Uterus (tissue), 2 donors: ENCODE results near the gene ZNF438.

ENCODE experiments used
- CTCF ChIP-seq, 4 experiments: fragments of 200-600 bp in 2 of 4; fragments of 450-650 bp in 2 of 4; sonication (generic) in 2 of 4; IDR thresholded peaks; one replicate each; pipeline ENCODE4 v1.5.1; 2016 to 2019; ENCODE audit warnings: antibody characterized with exemption in 4 of 4, mild to moderate bottlenecking in 2 of 4, moderate library complexity in 1 of 4
- POLR2A ChIP-seq, 2 donors: fragments of 450-650 bp; IDR thresholded peaks; one replicate each; pipeline ENCODE4 v1.6.1; 2016; ENCODE audit warnings: antibody characterized with exemption in 2 of 2, mild to moderate bottlenecking in 1 of 2, moderate library complexity in 1 of 2

- TF ChIP-seq CTCF (IDR thresholded peaks at IDR 0.05) (no peak), POLR2A (IDR thresholded peaks at IDR 0.05) (no peak)
Observed at GRCh38 chr10:30819341-30820181, 212.1 kb downstream of the ZNF438 start.
